K562 (cell line): ENCODE data around the gene LMBR1L. TPM values are rescaled to one million over a fixed set of nuclear protein-coding genes. Genes with fewer than 3 reads are reported as not detected.

Experiments
- ATAC-seq: fragments of 200-7000 bp; cut with Tn5 transposase; 3 replicates; pipeline ENCODE4 v1.9.1; 2020; ENCODE audit warnings: moderate library complexity
- BruUV-seq: library from RNA; stranded (reverse); fragments of 400-500 nt; replicated peaks from 2 replicates; lab custom pipeline; 2021; lab: Mats Ljungman, UMichigan
- CTCF ChIA-PET: fragments of 300-600 bp; formaldehyde crosslinking; extraction: SDS; loops from one replicate; lab custom pipeline; 2021; ENCODE audit warnings: low intra/inter-chr PET ratio; lab: Yijun Ruan, JAX
- POLR2A ChIA-PET: fragments of 300-600, 350-650 bp; sonication (Branson Sonifier 250); formaldehyde crosslinking; extraction: SDS; loops from one replicate; lab custom pipeline; 2021; ENCODE audit warnings: antibody characterized with exemption, inconsistent platforms; lab: Yijun Ruan, JAX
- DNase-seq, 4 experiments: peaks; one replicate each; pipeline versions ENCODE4 v3.0.0 to v3.0.0-alpha.2; 2011 to 2018; ENCODE audit warnings: low spot score in 3 of 4, mixed read lengths in 3 of 4; ENCODE audit errors: extremely low read depth in 1 of 4
- FAIRE-seq: peaks from 2 replicates; lab custom pipeline; 2011; peaks lifted over from hg19 to GRCh38; lab: Jason Lieb, UNC
- H2AFZ ChIP-seq: 2 replicates; pipeline ENCODE4 v1.6.0; 2011; ENCODE audit warnings: low read depth, low read length, control low read depth, inconsistent platforms
- H3K27ac ChIP-seq: fragments of 200-600 bp; 3 replicates; pipeline ENCODE4 v1.8.0; 2011; ENCODE audit warnings: low read depth, mild to moderate bottlenecking, control low read depth, inconsistent platforms, low read length, moderate library complexity, mixed read lengths; ENCODE audit errors: extremely low read depth
- H3K27me3 ChIP-seq, 2 experiments: fragments of 300-600 bp in 1 of 2; 2 replicates in 1 of 2; 3 replicates in 1 of 2; pipeline versions ENCODE4 v1.6.0 to v1.8.0; 2011; ENCODE audit warnings: inconsistent platforms in 2 of 2, low read length in 2 of 2, mild to moderate bottlenecking in 1 of 2, mixed read lengths in 1 of 2, moderate library complexity in 1 of 2; ENCODE audit not compliant: control insufficient read depth in 2 of 2, insufficient read depth in 2 of 2
- H3K36me3 ChIP-seq: fragments of 300-600 bp; 3 replicates; pipeline ENCODE4 v1.8.0; 2011; ENCODE audit warnings: mild to moderate bottlenecking, low read length, inconsistent platforms; ENCODE audit not compliant: control insufficient read depth, insufficient read depth
- H3K4me1 ChIP-seq, 2 experiments: fragments of 200-600 bp in 1 of 2; replicated peaks in 1 of 2; 2 replicates in 1 of 2; 3 replicates in 1 of 2; pipeline versions ENCODE4 v1.5.1 to v1.8.0; 2011; ENCODE audit warnings: inconsistent platforms in 2 of 2, low read length in 2 of 2, mild to moderate bottlenecking in 1 of 2, mixed read lengths in 1 of 2, moderate library complexity in 1 of 2; ENCODE audit not compliant: control insufficient read depth in 2 of 2, insufficient read depth in 2 of 2
- H3K4me2 ChIP-seq: 2 replicates; pipeline ENCODE4 v1.6.1; 2011; ENCODE audit warnings: low read length, control low read depth, inconsistent platforms, mixed read lengths; ENCODE audit not compliant: insufficient read depth
- H3K4me3 ChIP-seq: fragments of 200-600 bp; sonication (generic), shearing (Covaris generic); 2 replicates; pipeline ENCODE4 v1.5.1; 2016; ENCODE audit warnings: control low read depth, inconsistent platforms
- H3K79me2 ChIP-seq: fragments of 200-600 bp; 3 replicates; pipeline ENCODE4 v1.8.0; 2011; ENCODE audit warnings: low read length, inconsistent platforms; ENCODE audit not compliant: control insufficient read depth, insufficient read depth
- H3K9ac ChIP-seq, 2 experiments: 2 replicates each; pipeline versions ENCODE4 v1.6.0 to v1.6.1; 2011; ENCODE audit warnings: low read depth in 2 of 2, low read length in 2 of 2, control low read depth in 1 of 2, inconsistent platforms in 1 of 2, mild to moderate bottlenecking in 1 of 2, mixed read lengths in 1 of 2; ENCODE audit not compliant: insufficient read depth in 1 of 2
- H3K9me1 ChIP-seq: one replicate; pipeline ENCODE4 v1.6.0; 2011; ENCODE audit warnings: inconsistent platforms, mild to moderate bottlenecking, low read length, moderate library complexity; ENCODE audit not compliant: control insufficient read depth, insufficient read depth
- H3K9me3 ChIP-seq: replicated peaks from 2 replicates; pipeline ENCODE4 v1.5.1; 2011; ENCODE audit warnings: low read depth, low read length, inconsistent platforms; ENCODE audit not compliant: control insufficient read depth, insufficient read depth
- H4K20me1 ChIP-seq: replicated peaks from 2 replicates; pipeline ENCODE4 v1.6.1; 2011; ENCODE audit warnings: low read length, inconsistent platforms, mixed read lengths; ENCODE audit not compliant: control insufficient read depth, insufficient read depth
- BCOR ChIP-seq: fragments of 450-650 bp; IDR thresholded peaks from 2 replicates; pipeline ENCODE4 v1.6.1; 2016
- GATAD2B ChIP-seq: fragments of 450-650 bp; IDR thresholded peaks from 2 replicates; pipeline ENCODE4 v1.6.1; 2017; ENCODE audit warnings: mild to moderate bottlenecking, borderline replicate concordance
- RAD51 ChIP-seq: fragments of 450-650 bp; IDR thresholded peaks from 2 replicates; pipeline ENCODE4 v1.7.1; 2016; ENCODE audit warnings: low read depth, mild to moderate bottlenecking, borderline replicate concordance
- RBM25 ChIP-seq: fragments of 200-400 bp; formaldehyde crosslinking; IDR thresholded peaks from 2 replicates; pipeline ENCODE4 v1.6.1; 2018; ENCODE audit warnings: low read length, low read depth, moderate library complexity; ENCODE audit not compliant: severe bottlenecking
- ZNF121 ChIP-seq: sonication (generic); formaldehyde crosslinking; conservative IDR thresholded peaks from 2 replicates; pipeline ENCODE4 v1.8.0; 2022; ENCODE audit warnings: missing genetic modification reagents
- WGBS: fragments of 100-300 bp; shearing (Covaris generic); methylation state at CpG from one replicate; pipeline ENCODE4 v1.1.6; 2016; ENCODE audit warnings: low coverage, mixed read lengths; ENCODE audit not compliant: insufficient coverage; ENCODE audit errors: missing lambda C conversion rate; 5-methylcytosine and 5-hydroxymethylcytosine counted together
- in situ Hi-C: fragments of 300-500 bp; cut with MboI; formaldehyde crosslinking; loops from 4 replicates; pipeline ENCODE4 v1.15.0; 2018; ENCODE audit warnings: inconsistent platforms, mixed read lengths
- intact Hi-C: fragments of 100-400 bp; cut with micrococcal nuclease; formaldehyde crosslinking; loops from 2 replicates; pipeline ENCODE4 v1.14.2; 2022
- polyA plus RNA-seq, 8 experiments: library from polyadenylated mRNA; depleted of rRNA in 4 of 8; stranded (reverse) in 5 of 8; unstranded in 3 of 8; fragments of >200 nt; fragmentation: Nextera tagmentation in 2 of 8; fragmentation: Illumina TruSeq in 1 of 8; extraction: Ambion mirVana in 2 of 8; extraction: Trizol in 1 of 8; gene quantifications; 2 replicates each; pipeline versions ENCODE4 v1.2.1 to v1.2.3, GENCODE V29; 2011 to 2014; ENCODE audit warnings: inconsistent platforms in 1 of 8, missing spikeins in 1 of 8
- total RNA-seq, 7 experiments: library from RNA; depleted of rRNA in 6 of 7; stranded (reverse); fragments of >200 nt in 6 of 7; fragmentation: Illumina TruSeq in 2 of 7; extraction: Trizol in 2 of 7; gene quantifications; 2 replicates each; pipeline versions ENCODE4 v1.2.1 to v1.2.3, GENCODE V29; 2011 to 2021; ENCODE audit warnings: low replicate concordance in 1 of 7

The LMBR1L gene
- total and polyA plus RNA-seq, 9 of the 15 experiments (the other 6 are each of a cell fraction or from before 2014, with no cell fraction given), result 2.5 to 57.0 (median 31.1) TPM

GRCh38 chr12:49098703-49099102 lies 11.9 kb downstream of the LMBR1L start:
- Histone ChIP-seq H3K27ac (no peak overlapping the region), H3K36me3 (peaks cover 67% of the 10 kb centered on the region), H3K27me3 (no peaks in the 10 kb centered on the region), H2AFZ (no peak overlapping the region), H3K4me1 (peaks cover 21 to 22% of the 10 kb centered on the region in 2 experiments), H3K9me1 (peaks cover 4% of the 10 kb centered on the region), H3K79me2 (peaks cover 7% of the 10 kb centered on the region; the same call in 1 of the 3 replicates), H3K9me3 (no peaks in the 10 kb centered on the region), H3K9ac (no peak overlapping the region), H3K4me3 (no peak overlapping the region), H4K20me1 (no peaks in the 10 kb centered on the region), H3K4me2 (no peak overlapping the region)
- POLR2A ChIA-PET, result interaction anchor here (0.6 to 5.0 kb wide), 16 partner anchors 11 to 232 kb away, joined by 3 to 51 read pairs (median 4); partner anchors contain the start of genes LMBR1L, RHEBL1 and TUBA1B
- BruUV-seq, result no TSS peak
- TF ChIP-seq RAD51, result no peak
- 0 out of 2 replicates have a peak, but pooled peaks have one; percentile 12 for TF ChIP-seq BCOR
- no peak for TF ChIP-seq GATAD2B
- peak; percentile 85 for TF ChIP-seq ZNF121 (CRISPR knock-in tag)
- TF ChIP-seq RBM25, result peak; percentile 64
- CTCF ChIA-PET, result interaction anchor here (1.1 to 2.0 kb wide), 2 partner anchors 35 to 38 kb away, joined by 3 to 7 read pairs; partner anchors contain the start of gene KMT2D
- no peak for ATAC-seq
- no peak for FAIRE-seq
- no peak for DNase-seq
- in situ Hi-C loops (loop anchor here (5.0 kb wide), 1 partner anchor 36 kb away; the partner anchor contains the start of gene KMT2D), intact Hi-C loops (loop anchor here (1.0 kb wide), 1 partner anchor 34 kb away; no protein-coding TSS in a partner anchor)
- WGBS, result 93% methylated on average over 2 of the region's 2 CpGs
